HG03354 (cell line): ENCODE results near the gene SPDEF.

Experiments
- ATAC-seq: cut with Tn5 transposase; IDR thresholded peaks from one replicate; pipeline ENCODE4 v1.9.1; 2021; ENCODE audit warnings: mild to moderate bottlenecking; ENCODE audit not compliant: unreplicated experiment, poor library complexity, severe bottlenecking

SPDEF gene

DNA sequence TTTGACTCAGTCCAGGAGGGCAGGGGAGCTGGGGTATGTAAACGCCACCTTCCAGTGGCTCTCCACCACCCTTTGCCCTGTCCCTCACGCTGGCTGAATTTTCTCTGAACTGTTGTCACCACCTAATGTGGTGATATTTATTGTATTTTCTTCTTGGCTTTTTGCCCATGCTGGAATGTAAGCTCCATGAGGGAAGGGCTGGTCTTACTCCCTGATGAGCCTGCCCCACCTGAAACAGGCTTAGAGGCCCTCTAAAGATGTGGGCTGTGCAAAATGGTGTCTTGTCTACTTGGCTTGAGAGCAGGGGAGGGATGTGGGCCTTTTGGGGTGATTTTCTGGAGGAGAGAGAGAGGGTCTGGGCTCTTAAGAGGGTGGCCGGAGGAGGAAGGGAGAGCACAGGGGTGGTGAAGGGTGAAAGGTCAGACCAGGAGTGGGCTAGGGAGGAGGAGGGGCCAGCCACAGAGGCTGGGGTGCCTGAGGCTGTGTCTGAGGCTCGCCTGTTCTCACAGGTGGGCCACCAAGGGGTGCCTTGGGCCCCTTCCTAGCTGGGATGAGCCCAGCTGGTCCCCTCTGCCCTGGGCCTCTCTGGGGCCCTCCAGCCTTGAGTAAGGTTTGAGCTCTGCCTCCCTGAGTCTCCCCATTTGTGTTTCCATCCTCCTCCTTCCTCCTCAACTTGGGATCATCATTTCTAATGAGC lies 37.3 kb downstream of the SPDEF start:
- ATAC-seq: no peak

DNA sequence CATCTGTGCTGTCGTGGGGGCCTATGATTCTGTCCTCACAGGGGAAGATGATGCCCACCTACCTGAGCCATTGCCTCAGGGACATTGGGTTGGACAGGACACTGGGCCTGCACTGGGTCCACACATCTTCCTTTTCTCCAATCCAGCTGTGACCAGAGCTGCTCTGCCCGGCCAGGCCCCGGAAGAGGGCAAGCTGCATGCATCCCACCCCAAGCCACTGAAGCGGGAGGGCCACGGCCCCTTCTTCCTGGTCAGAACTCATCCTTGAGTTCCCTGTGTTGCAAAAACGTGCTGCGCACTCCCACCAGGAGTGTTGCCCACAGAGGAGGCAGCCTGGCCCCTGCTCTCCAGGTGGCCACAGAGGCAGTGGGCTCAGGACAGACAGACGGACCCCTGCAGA lies 38.2 kb downstream of the SPDEF start:
- ATAC-seq: no peak

DNA sequence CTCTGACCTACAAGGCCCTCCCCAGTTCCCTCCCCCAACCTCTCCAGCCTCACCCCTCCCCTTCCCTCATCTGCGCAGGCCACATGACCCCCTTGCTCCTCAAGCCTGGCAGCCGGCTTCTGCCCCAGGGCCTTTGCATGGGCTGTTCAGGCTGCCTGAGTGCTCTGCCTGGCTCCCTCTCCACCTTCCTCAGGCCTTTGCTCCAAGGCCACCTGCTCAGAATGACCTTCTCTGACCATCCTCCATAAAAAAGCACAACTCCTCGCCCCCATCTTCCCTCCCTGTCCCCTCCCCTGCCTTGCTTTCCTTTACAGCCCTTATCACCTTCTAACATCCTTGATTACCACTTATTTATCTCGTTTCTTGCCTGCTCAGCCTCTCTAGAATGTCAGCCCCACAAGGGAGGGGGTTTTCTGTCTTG lies 38.7 kb downstream of the SPDEF start:
- no peak for ATAC-seq

DNA sequence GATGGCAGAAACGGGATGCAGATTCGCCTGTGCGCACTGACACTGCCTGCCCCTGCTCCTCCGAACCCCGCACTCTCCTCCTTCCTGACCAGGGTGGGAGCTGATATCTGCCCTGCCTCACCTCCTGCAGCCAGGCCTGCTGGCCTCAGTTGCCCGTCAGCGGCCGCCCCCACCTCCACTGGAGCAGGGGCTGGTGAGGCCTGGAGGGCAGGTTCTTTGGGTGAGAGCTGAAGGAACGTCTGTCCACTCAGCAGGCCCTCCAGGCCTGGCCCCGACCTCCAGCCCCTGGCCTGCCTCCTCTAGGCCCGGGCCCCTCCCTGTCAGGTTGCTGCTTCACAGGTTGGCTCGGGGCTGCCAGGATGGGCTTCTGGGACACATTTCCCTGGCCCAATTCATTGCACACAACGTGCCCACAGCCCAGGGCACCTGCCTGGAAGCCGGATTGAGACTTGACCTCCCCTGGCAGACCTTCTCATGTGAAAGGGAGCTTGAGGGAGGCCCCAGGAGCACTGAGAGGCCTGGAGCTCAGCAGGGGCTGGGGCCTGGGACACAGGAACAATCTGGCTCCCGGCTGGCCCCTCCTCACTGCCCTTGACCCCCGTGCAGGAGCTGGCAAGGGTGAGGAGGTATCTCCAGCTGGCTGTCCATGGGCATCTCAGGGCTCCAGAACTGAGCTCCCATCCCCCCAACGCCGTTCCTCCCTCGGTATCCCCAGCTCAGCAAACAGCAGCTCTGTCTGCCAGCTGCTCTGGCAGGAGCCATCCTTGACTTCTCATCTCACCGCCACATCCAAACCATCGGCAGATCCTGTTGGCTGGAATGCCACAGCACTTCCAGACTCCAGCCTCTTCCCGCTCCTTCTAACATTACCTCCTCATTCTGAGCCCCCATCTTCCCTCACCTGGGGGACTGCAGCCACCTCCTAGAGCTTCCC lies 39.5 kb downstream of the SPDEF start:
- no peak for ATAC-seq

DNA sequence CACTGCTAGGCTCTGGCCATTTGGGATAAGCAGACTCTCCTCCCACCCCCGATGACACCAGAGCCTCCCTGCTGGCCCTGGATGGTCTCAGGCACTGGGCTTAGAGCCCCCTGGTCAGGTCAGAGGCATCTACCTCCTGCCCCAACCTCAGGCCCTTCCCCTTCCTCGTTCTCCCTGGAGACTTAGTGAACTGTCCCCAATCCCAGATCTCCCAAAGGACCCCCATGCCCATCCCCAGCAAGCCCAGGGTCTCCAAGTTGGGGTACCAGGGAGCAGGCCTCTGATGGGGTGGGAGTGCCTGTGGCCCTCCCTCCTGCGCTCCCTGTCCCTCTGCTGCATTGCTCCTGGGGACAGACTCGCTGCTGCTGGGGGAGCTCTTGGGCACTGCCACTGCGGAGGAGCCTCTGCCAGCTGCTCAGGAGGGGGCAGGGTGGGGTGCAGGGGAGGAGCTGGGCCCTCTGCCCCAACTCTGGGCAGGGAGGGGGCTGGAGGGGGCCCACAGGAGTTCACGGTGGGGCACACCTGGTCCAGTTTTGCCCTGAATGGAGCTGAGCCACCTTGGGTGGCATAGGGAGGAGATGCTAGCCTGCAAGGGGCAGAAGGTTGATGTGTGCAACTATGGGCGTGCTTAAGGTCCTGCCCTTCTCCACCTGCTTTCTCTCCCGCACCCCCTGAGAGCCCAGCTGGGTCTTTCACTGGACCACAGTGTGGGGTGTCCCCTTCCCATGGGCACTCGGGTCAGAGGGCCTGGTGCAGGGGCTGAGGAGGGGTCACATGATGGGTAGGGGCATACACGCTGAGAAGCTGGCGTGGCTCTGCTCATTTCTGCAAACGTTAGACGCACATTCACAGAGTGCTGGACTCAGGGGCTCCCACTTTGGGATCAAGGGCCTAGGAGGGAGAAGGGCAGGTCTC lies 40.4 kb downstream of the SPDEF start:
- no peak for ATAC-seq

DNA sequence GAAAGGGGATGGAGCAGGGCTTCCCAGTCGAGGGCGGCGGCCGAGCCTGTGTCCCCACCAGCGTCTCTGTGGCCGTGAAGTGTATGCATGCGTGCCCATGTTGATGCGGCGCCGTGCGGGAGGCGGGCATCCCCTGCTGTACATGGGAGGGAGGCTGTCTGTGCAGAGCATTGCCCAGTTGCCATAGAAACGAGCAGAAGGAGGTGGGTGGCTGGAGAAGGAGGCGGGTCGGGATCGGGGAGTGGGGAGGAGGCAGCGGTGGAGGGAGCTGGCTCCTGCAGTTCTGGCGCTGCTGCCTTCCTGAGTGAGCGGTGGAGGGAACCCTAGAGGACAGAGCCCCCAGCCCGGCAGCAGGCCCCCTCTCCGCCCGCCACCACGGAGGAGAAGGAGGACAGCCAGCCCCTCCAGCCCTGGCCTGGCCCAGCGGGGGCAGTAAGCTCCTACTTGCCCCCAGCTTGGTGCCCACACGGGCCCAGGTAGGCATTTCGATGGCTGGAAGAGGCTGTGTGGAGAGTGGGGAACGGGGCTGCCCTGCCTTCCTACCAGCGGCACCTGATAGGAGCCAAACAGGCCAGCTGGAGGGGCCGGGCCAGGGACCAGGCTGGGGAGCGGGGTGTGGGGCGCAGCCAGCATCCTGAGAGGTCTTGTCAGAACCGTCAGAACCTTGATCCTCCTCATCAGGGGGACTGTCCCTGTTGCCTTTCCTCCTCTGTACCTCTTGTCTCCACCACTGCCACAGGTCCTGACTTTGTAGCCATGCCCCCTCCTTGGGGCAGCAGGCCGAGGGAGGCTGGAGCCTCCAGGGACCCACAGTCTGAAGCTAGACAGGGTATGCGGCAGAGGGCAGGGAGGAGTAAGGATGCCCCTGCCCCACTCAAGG lies 41.3 kb downstream of the SPDEF start:
- ATAC-seq: no peak

DNA sequence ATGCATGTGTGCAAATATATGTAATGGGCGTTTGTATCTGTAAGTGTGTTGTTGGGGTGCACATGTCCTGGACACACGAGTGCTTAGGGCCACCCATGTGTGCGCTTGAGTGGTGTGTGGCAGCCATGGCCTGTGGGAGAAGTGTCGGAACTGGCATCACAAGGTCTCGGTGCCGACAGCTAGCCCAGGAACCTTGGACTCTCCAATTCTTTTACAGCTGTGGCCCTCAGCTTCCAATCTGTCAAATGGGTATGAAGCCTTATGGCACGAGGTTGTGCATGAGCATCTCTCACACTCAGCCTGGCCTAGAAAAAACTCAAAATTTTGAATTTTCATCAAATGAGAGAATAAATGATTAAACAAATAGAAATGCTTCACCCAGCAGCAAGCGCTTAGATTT lies 42.0 kb downstream of the SPDEF start:
- ATAC-seq: no peak

DNA sequence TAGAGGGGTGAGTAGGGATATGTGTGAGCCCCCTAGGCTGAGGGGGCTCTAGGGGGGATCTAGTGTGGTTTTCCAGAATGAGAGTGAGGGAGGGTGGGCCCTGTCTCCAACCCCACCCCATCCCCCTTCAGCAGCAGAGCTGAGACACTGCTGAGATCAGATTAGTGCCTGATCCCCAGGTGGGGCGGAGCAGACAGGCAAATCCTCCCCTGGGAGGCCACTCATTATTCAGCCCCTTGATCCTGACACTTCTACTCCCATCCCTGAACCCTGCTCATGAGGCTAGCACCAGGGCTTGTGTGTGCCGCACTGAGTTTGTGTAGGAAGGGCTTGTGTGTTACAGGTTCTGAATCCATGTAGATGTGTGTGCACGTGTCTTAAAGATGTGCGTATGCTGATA lies 42.5 kb downstream of the SPDEF start:
- no peak for ATAC-seq

DNA sequence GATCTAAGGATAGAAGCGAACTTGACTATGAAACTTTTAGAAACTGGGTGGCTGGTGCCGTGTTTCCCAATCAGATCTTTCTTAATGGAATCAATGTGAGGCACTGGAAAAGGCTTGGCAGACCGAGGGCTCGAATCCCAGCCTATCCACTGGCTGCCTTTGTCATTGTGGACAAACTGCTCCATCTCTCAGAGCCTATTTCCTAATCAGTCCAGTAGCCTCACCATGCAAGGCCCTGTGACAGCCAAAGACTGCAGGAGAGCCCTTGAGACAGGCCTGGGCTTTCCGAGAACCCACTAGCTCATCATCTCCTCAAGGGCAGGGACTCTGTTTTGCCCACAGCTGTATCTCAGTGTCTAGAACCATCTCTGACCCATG lies 43.4 kb downstream of the SPDEF start:
- no peak for ATAC-seq

DNA sequence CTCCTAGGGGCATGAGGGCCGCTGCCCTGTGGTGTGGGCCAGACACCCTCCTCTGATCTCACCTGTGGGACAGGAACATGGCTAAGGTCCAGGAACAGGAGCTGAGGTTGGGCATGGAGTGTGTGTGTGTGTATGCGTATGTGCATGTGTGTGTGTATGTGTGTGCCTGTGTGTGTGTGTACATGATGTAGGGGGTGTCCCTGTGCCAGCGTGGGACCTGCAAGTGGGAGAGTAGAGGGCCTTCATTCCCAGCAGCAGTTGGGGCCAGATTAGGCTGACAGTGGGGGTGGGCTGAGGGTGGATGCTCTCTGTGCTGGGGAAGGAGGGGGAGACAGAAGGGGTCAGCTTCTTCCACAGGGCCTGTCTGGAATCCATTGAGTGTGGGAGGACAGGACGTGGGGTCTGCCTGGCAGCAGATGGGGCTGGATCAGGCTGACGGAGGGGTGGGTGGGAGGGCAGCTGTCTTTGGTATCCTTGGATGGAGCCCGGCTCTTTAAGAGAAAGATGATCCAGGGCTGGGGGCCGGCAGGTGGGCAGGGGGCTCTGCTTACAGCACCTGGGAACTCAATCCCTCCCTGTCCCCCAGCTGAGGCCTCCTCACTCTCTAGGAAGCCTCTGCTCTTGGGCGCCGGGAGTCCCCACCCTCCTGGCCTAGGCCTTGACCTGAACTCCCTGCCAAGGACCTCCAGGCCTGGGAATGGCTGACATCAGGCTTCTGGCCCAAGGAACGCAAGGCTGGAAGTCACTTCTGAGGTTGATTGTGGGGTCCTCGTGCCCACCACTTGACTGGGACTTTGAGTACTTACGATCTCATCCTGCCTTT lies 44.0 kb downstream of the SPDEF start:
- no peak for ATAC-seq

DNA sequence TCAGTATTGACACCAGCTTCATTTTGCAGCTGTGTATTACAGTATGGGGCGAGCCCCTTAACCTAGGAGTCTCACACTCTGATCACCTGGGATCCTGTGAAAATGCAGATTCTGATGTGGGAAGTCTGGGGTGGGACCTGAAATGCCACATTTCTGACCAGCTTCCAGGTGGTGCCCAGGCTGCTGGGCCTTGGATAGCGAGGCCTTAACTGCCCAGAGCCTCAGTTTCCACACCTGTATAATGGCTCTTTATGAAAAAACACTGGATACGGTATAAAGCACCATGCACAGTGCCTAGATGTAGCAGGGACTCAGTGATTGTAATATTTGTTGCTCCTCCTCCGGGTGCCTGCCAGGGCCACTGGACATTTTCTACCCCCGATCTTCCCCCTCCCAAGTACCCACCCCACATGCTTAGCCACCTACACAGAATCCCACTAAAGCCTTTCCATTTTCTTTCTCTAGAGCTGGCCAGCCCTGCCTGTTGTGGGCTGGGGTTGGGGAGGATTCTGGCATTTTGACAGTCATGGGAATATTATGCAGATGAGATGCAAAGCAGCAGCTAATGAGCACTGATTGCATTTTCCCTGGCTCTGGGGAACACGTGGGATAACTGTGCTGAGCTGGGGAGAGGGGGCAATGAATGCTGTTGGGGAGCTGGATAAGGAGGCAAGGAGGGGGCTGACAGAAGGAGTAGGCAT lies 44.8 kb downstream of the SPDEF start:
- no peak for ATAC-seq

DNA sequence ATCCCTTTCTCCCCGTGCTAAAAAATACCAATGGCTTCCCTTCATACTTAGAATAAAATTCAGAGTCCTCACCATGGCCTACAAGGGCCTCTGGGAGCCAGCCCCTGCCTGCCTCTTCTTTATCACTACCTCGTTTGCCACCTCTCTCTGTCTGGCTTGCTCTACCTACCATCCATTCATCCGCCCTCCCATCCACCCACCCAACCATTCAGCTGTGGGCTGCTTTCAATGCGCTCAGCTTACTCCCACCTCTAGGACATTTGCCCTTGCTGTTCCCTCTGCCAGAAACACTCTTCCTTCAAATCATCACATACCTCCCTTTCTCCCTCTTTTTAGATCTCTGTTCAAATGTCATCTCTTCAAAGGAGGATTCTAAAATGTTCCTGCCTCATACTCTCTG lies 45.8 kb downstream of the SPDEF start:
- ATAC-seq: no peak

DNA sequence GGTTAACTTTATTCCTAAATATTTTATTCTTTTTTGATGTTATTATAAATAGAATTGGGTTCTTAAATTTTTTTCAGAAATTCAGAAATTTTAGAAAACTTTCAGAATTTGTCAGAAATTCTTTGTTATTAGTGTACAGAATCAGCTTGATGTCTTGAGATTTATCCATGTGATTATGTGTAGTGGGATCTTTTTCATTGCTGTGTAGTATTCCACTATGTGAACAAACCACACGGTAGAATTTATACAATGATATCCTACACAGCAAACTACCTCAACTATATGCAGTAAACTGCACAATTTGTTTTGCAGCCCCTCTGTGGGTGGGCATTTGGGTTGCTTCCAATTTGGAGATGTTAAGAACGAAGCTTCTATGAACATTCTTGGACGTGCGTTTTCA lies 46.3 kb downstream of the SPDEF start:
- ATAC-seq: no peak

DNA sequence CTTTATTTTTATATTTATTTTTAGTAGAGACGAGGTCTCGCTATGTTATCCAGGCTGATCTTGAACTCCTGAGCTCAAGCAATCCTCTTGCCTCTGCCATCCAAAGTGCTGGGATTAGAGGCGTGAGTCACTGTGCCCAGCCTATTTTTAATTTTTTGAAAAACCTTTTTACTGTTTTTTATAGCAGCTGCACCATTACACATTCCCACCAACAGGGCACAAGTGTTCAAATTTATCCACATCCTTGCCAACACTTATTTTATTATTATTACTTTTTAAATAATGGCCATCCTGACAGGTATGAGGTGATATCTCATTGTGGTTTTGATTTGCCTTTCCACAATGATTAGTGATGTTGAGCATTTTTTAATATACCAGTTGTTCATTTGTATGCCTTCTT lies 47.7 kb downstream of the SPDEF start:
- no peak for ATAC-seq

DNA sequence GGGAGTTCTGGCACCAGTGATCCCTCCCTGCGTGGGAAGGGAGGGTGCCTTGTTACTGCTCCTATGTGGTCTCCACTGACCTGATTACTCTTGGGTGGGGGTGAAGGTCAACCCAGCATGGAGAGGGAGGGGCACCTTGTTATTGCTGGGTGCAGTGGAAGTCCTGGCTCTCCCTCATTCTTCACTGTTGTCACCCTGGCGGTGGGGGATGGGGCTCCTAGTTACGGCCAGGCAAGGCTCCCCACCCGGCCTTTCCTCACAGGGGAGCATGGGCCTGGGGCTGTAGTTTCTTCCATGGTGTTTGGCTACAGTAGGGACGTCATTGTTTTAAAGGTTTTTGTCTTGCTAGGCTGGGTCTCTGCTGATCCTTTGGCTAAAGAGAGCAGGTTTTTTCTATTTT lies 49.4 kb downstream of the SPDEF start:
- ATAC-seq: no peak

DNA sequence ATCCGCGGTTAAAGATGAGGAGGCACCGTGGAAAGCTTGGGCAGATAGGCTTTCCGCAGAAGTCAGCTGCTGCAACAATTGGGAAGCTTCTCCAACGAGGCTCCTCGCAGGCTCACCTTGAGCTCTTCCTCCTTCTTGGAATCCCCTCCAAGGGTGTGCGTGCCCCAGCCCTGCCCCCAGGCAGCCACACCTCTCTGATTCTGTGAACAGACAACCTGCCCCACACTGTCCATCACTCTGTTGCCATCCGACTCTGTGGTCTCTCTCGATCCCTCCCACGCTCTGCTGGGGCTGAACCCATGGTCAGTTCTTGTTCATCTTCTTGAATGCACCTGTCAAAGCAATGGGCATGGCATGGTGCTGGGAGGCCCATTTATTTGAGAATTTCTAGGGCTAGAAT lies 58.7 kb downstream of the SPDEF start:
- ATAC-seq: no peak

DNA sequence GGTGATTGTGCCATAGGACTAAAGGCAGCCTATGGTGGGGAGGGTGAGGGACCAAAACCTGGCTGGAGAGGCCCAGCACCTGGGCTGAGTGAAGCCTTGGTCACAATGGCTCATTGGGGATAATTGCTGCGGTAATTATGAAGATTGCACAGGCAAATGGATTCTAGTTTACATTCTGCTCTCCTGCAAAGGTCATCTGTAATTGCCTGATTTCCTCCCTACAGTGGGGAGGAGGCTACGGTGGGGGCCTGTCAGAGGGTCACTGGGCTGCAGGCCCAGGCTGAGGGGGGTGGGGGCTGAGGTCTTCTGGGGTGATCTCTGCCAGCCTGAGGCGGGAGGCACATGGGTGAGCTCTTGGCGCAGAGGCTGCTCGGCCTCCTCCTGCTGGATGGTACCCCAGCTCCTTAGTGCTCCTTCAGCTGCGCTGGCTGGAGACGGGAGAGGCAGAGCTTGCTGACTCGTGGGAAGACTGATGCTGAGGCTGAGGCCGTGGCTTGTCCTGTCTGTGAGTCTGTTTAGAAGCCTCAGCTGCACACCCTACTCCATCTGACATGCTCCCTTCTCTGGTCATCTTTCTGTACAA lies 59.9 kb downstream of the SPDEF start:
- ATAC-seq: no peak

DNA sequence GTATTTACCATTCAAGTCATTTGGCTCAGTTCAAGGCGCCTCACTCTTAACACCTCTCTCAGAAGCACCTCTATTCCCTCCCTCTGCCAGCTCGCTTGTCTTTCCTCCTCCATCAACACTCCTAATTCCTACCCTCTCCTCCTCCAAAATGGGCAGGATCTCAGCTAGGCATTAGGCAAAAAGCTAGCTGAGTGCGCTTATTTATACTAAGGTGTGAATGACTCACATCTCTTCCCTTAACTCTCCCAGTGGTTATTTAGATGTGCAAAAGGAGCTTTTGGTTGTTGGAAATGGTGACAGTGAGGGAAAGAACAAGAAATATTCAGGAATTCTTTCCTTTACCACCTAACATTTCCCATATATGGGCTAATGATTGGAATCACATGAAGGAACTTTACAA lies 61.2 kb downstream of the SPDEF start:
- no peak for ATAC-seq
